Large intestine (tissue), 3 donors: Measurements from ENCODE around the gene PPP2R2C. TPM values are rescaled to one million over a fixed set of nuclear protein-coding genes. Genes with fewer than 3 reads are reported as not detected.

Source experiments
- DNase-seq, 2 donors: peaks; one replicate each; pipeline versions ENCODE4 v3.0.0 to v3.0.0-alpha.2; 2013
- H3K27ac ChIP-seq: one replicate; pipeline ENCODE4 v1.5.1; 2013; ENCODE audit warnings: low read length
- H3K27me3 ChIP-seq: 2 replicates; pipeline ENCODE4 v1.6.1; 2013; ENCODE audit warnings: low read length; ENCODE audit not compliant: control insufficient read depth, insufficient read depth
- H3K36me3 ChIP-seq: 2 replicates; pipeline ENCODE4 v1.6.1; 2013; ENCODE audit warnings: low read length; ENCODE audit not compliant: control insufficient read depth, insufficient read depth
- H3K4me1 ChIP-seq: one replicate; pipeline ENCODE4 v1.6.1; 2013; ENCODE audit warnings: low read length; ENCODE audit not compliant: control insufficient read depth, insufficient read depth
- H3K4me3 ChIP-seq: one replicate; pipeline ENCODE4 v1.5.1; 2013; ENCODE audit warnings: low read length
- H3K9me3 ChIP-seq: one replicate; pipeline ENCODE4 v1.6.1; 2013; ENCODE audit warnings: mild to moderate bottlenecking, low read depth, low read length, moderate library complexity; ENCODE audit not compliant: control insufficient read depth
- WGBS: methylation state at CpG from one replicate; pipeline ENCODE4 v1.1.5; 2013; ENCODE audit warnings: low lambda C conversion rate; ENCODE audit not compliant: insufficient coverage; 5-methylcytosine and 5-hydroxymethylcytosine counted together
- polyA plus RNA-seq: library from polyadenylated mRNA; unstranded; fragments of 120-200 nt; gene quantifications from one replicate; pipeline ENCODE4 v1.2.1, GENCODE V29; 2013

PPP2R2C gene
- polyA plus RNA-seq, 1 donor, result 3.9 TPM

DNA sequence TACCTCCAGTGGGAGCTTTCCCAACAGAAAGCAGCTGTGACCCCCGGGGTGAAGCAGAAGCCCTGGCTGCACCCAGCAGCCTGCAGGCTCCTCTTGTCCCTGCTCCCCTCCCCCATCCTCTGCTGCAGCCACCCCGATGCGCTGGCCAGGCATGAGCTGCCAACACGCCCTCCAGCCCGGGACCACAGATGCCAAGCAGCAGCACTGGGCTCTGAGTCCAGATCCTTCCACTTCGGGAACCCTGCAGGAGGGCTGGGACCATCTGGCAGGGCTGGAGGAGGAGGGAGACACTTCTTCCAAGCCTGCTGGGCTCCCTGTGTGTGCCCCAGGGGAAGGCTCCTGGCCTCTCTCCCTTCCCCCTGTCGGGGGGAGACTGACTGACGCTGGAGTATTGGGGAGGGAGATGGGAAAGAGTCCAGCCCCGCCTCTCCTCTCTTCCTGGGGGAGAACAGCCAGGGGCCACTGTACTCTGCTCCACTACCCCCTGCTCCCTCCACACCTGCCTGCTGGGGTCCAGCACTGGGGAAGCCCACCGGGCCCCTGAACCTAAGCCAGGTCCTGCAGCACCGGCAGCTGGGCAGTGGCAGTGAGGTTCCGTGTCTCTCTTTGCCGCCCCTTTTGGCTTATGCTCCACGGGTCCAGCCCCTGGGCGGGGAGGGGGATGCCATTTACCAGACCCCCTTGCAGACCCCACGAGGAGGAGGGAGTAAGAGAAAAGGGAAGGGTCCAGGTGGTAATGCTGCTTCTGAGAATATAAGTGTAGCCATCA, 55.7 kb downstream of the PPP2R2C start:
- Histone ChIP-seq H3K36me3 (no peaks in the 10 kb centered on the region), H3K4me3 (no peak overlapping the region), H3K27ac (no peak overlapping the region), H3K9me3 (no peaks in the 10 kb centered on the region), H3K4me1 (no peaks in the 10 kb centered on the region), H3K27me3 (no peaks in the 10 kb centered on the region)
- peak in 1 of 2 donors; percentile 6 for DNase-seq
- no CpG with 5 or more reads among the region's 16 CpGs for WGBS

GRCh38 chr4:6415031-6415705, 57.2 kb downstream of the PPP2R2C start:
- Histone ChIP-seq H3K27ac (no peak overlapping the region), H3K4me3 (no peak overlapping the region), H3K27me3 (no peaks in the 10 kb centered on the region), H3K9me3 (no peaks in the 10 kb centered on the region), H3K36me3 (no peaks in the 10 kb centered on the region), H3K4me1 (no peaks in the 10 kb centered on the region)
- WGBS, result no CpG with 5 or more reads among the region's 19 CpGs
- DNase-seq, result no peak

DNA sequence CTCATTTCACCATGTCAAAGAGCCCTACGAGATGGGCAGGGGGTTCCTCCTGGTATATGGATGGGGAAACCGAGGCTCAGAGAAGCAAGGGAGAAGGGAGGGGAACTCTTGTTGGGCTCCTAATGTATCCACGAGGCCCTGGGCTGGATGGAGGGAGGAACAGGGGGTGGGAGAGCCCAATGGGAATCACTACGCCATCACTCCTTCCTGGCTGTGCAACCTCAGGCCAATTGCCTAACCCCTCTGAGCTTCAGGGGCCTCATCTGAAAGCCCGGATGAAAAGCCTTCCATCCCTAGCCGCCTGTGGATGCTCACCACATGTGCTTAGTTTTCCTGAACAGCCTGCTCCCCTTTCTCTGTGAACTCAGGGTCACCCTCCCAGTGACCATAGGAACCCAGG, 57.8 kb downstream of the PPP2R2C start:
- no CpG with 5 or more reads among the region's 6 CpGs for WGBS
- Histone ChIP-seq H3K9me3 (no peaks in the 10 kb centered on the region), H3K27ac (no peak overlapping the region), H3K4me3 (no peak overlapping the region), H3K36me3 (no peaks in the 10 kb centered on the region), H3K4me1 (no peaks in the 10 kb centered on the region), H3K27me3 (no peaks in the 10 kb centered on the region)
- no peak for DNase-seq

DNA sequence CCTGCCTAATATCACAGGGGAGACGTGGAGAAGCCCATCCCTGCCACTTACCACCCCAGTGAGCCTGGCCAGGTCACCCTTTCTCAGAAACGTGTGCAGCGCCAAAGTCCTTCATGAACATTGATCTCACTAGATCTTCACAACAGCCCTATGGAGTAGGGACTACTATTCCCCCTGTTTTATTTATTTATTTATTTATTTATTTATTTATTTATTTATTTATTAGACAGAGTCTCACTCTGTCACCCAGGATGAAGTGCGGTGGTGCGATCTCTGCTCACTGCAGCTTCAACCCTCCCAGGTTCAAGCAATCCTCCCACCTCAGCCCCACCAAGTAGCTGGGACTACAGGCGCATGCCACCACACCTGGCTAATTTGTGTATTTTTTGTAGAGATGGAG, 61.8 kb downstream of the PPP2R2C start:
- no peaks in the 10 kb centered on the region for H3K36me3 ChIP-seq
- no peak for DNase-seq
- H3K4me3 ChIP-seq, result no peak overlapping the region
- WGBS, result 93% methylated on average over 3 of the region's 6 CpGs
- H3K4me1 ChIP-seq, result no peaks in the 10 kb centered on the region
- no peak overlapping the region for H3K27ac ChIP-seq
- H3K27me3 ChIP-seq, result peaks cover 6% of the 10 kb centered on the region
- H3K9me3 ChIP-seq, result no peaks in the 10 kb centered on the region

DNA sequence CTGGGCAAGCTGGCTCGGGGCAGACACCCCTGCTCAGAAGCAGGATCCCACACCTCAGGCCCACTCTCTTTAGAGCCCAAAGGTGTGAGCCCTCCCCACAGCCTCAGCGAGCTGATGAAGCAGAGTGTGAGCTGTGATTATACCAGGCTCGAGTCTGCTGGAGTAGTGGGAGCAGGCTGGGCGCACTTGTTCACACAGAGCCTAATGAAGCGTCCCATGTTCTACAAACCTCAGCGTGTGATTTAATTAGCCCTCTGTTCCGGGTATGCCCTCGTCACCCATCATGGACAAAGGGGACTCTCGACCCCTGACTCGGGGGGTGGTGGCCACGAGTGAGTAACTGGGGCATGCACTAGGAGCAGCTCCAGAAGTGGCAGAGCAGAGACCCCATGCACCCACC, 62.3 kb downstream of the PPP2R2C start:
- H3K36me3 ChIP-seq, result no peaks in the 10 kb centered on the region
- no peak overlapping the region for H3K27ac ChIP-seq
- no peaks in the 10 kb centered on the region for H3K9me3 ChIP-seq
- DNase-seq, result no peak
- peaks cover 12% of the 10 kb centered on the region for H3K27me3 ChIP-seq
- no CpG with 5 or more reads among the region's 11 CpGs for whole genome bisulfite sequencing
- no peak overlapping the region for H3K4me3 ChIP-seq
- no peaks in the 10 kb centered on the region for H3K4me1 ChIP-seq

GRCh38 chr4:6409381-6409780, 63.0 kb downstream of the PPP2R2C start:
- Histone ChIP-seq H3K4me1 (no peaks in the 10 kb centered on the region), H3K27ac (no peak overlapping the region), H3K4me3 (no peak overlapping the region), H3K9me3 (no peaks in the 10 kb centered on the region), H3K27me3 (peaks cover 18% of the 10 kb centered on the region), H3K36me3 (no peaks in the 10 kb centered on the region)
- DNase-seq, result no peak
- WGBS, result no CpG with 5 or more reads among the region's 6 CpGs

GRCh38 chr4:6408263-6408662, 64.2 kb downstream of the PPP2R2C start:
- Histone ChIP-seq H3K27me3 (peaks cover 28% of the 10 kb centered on the region), H3K27ac (no peak overlapping the region), H3K9me3 (no peaks in the 10 kb centered on the region), H3K4me3 (no peak overlapping the region), H3K4me1 (no peaks in the 10 kb centered on the region), H3K36me3 (no peaks in the 10 kb centered on the region)
- no peak for DNase-seq
- WGBS, result no CpG with 5 or more reads among the region's 4 CpGs

DNA sequence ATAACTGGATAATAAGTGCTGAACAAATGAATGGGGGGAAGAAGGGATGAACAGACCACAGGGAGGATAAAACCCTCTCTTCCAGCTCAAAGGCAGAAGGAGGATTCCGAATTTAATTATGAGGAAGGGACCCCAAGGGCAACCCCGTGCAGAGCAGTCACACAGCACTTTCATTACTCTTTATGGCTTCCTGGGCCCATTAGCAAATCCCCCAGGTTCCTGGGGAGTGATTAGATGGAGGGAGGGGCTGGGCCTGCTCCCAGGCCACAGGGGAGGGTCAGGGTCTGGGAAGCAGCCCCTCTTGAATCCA, 67.1 kb downstream of the PPP2R2C start:
- Histone ChIP-seq H3K36me3 (no peaks in the 10 kb centered on the region), H3K27me3 (peaks cover 48% of the 10 kb centered on the region)
- DNase-seq, result no peak

DNA sequence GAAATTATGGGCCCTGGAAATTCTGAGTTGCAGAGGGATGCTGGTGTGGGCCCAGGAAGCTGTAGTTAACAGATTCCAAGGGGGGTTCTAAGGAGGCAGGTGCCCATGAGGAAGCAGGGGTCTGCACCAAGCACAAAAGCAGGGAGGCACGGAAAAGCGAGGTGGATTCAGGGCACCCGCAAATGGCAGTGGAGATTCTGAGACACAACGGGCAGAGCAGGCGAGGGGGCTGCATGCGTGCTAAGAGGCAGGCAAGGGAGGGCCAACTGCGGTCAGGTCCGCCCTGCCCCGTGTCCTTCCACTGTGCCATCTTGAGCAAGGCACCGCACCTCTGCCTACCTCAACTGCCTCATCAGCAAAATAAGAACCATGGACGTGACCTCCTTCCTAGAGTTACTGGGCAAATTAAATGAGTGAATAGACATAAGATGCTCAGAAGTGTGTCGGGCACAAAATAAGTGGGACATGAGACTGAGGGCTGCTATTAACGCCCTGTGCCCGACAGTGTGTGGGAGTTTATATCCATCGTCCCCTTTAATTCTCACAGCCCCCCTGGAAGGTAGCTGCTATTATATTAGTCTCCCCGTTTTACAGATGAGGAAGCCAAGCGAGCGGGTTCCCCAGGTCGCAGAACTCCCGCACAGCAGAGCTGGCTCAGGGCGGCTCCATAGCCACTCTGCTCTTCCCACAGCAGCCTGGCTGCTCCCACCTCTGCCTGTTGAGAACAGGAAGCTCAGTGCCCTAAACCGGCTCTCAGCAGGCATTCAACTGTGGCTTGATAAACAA, 67.6 kb downstream of the PPP2R2C start:
- H3K4me3 ChIP-seq, result no peak overlapping the region
- no peaks in the 10 kb centered on the region for H3K4me1 ChIP-seq
- no peak for DNase-seq
- no peak overlapping the region for H3K27ac ChIP-seq
- H3K27me3 ChIP-seq, result peaks cover 48% of the 10 kb centered on the region
- WGBS, result no CpG with 5 or more reads among the region's 22 CpGs
- H3K9me3 ChIP-seq, result no peaks in the 10 kb centered on the region
- no peaks in the 10 kb centered on the region for H3K36me3 ChIP-seq

More for the DNA sequence above, 67.1 kb downstream of the PPP2R2C start:
- WGBS, result no CpG with 5 or more reads among the region's 2 CpGs
- Histone ChIP-seq H3K9me3 (no peaks in the 10 kb centered on the region), H3K27ac (no peak overlapping the region), H3K4me1 (no peaks in the 10 kb centered on the region), H3K4me3 (no peak overlapping the region)

GRCh38 chr4:6403400-6403685, 69.1 kb downstream of the PPP2R2C start:
- no peak for DNase-seq
- Histone ChIP-seq H3K4me1 (no peaks in the 10 kb centered on the region), H3K27ac (no peak overlapping the region), H3K9me3 (no peaks in the 10 kb centered on the region), H3K27me3 (peaks cover 51% of the 10 kb centered on the region), H3K36me3 (no peaks in the 10 kb centered on the region), H3K4me3 (no peak overlapping the region)
- WGBS, result no CpG with 5 or more reads among the region's 7 CpGs
